NOMO-1 treated with dmso at 0.1 percent for 144 hours (cell line): ENCODE measurements around the gene SLC43A2.
"Not testable (repeated sequence)": the region's sequence is repeated elsewhere in the genome, so short reads cannot be mapped to it uniquely, and the experiment has no call there.

Source experiments
- DNase-seq: peaks from one replicate; lab custom pipeline; 2025; ENCODE audit not compliant: unreplicated experiment; lab: John Stamatoyannopoulos, UW

The SLC43A2 gene

GRCh38 chr17:1590029-1590746 is 38.4 kb downstream of the SLC43A2 start:
- peak; percentile 27 for DNase-seq

GRCh38 chr17:1588821-1589585 is 39.6 kb downstream of the SLC43A2 start:
- no peak for DNase-seq

GRCh38 chr17:1584167-1584566 is 44.5 kb downstream of the SLC43A2 start:
- DNase-seq, result no peak

- no peak for DNase-seq
Observed at GRCh38 chr17:1583556-1583955, 45.1 kb downstream of the SLC43A2 start.

GRCh38 chr17:1582374-1582773 is 46.3 kb downstream of the SLC43A2 start:
- DNase-seq, result no peak

GRCh38 chr17:1580979-1581676 is 47.5 kb downstream of the SLC43A2 start:
- no peak for DNase-seq

GRCh38 chr17:1578029-1578428 is 50.6 kb downstream of the SLC43A2 start:
- DNase-seq, result no peak

GRCh38 chr17:1577583-1578013 is 51.0 kb downstream of the SLC43A2 start:
- DNase-seq, result peak; percentile 32

GRCh38 chr17:1577182-1577581 is 51.5 kb downstream of the SLC43A2 start:
- DNase-seq, result peak; percentile 81

GRCh38 chr17:1576500-1576899 is 52.1 kb downstream of the SLC43A2 start:
- no peak for DNase-seq

GRCh38 chr17:1574697-1575471 is 53.8 kb downstream of the SLC43A2 start:
- no peak for DNase-seq

- peak; percentile 42 for DNase-seq
Observed at GRCh38 chr17:1573932-1574696, 54.5 kb downstream of the SLC43A2 start.

- DNase-seq, result not testable (repeated sequence)
Observed at GRCh38 chr17:1572646-1573045, 56.0 kb downstream of the SLC43A2 start.

- DNase-seq, result no peak
Observed at GRCh38 chr17:1571341-1571704, 57.3 kb downstream of the SLC43A2 start.

- DNase-seq, result no peak
Observed at GRCh38 chr17:1568950-1569810, 59.5 kb downstream of the SLC43A2 start.

GRCh38 chr17:1566505-1567199 is 62.0 kb downstream of the SLC43A2 start:
- peak; percentile 3 for DNase-seq

- DNase-seq, result no peak
Observed at GRCh38 chr17:1565877-1566276, 62.8 kb downstream of the SLC43A2 start.

GRCh38 chr17:1563786-1564613 is 64.6 kb downstream of the SLC43A2 start:
- DNase-seq, result no peak
